HG03103 (cell line): ENCODE data around the gene GPR156.
"Not testable (repeated sequence)": the region's sequence is repeated elsewhere in the genome, so short reads cannot be mapped to it uniquely, and the experiment has no call there.

Experiments used
- ATAC-seq: cut with Tn5 transposase; IDR thresholded peaks from one replicate; pipeline ENCODE4 v1.9.1; 2021; ENCODE audit warnings: low read depth; ENCODE audit not compliant: unreplicated experiment

The GPR156 gene

GRCh38 chr3:120275618-120276017 is 9.4 kb downstream of the GPR156 start:
- ATAC-seq: no peak

- ATAC-seq: no peak
Measured at GRCh38 chr3:120274739-120275167, 10.3 kb downstream of the GPR156 start.

- no peak for ATAC-seq
Measured at GRCh38 chr3:120272286-120272685, 12.7 kb downstream of the GPR156 start.

DNA sequence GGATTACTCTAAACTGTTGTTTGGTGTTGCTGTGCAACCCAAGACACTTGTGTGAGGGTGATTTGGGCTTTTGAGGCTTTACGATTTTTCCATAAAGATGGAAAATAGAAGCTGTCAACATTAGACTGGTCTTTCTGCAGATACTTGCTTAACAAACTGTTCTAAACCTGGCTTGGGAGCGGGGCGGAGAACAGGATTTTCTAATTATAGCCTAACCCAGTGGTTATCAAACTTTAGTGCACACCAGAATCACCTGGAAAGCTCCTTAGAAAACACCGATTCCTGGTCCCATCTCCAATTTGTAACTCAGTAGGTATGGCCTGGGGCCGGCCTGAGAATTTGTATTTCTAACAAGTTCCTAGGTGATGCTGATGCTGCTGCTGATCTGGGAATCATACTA is 19.0 kb downstream of the GPR156 start:
- no peak for ATAC-seq

GRCh38 chr3:120264963-120265362 is 20.1 kb downstream of the GPR156 start:
- no peak for ATAC-seq

GRCh38 chr3:120263792-120264191 is 21.2 kb downstream of the GPR156 start:
- no peak for ATAC-seq

GRCh38 chr3:120258009-120258408 is 27.0 kb downstream of the GPR156 start:
- ATAC-seq: no peak

DNA sequence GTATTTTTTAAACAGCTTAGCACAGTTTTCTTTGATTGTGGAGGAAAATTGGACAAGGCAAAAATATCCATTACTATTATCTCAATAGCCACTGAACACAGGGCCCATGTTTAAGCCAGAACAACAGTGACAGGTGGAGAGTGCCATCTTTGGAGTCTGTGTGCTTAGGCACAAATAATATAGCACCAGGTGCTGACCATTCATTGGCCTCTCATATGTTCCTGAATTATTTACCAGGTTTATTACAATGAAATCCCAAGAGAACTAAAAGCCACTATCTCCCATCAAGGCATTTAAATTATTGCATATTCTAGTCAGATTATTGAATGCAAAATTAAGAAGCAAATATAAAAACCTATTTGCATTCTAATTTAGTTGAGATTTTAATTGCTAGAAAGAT is 39.6 kb downstream of the GPR156 start:
- no peak for ATAC-seq

DNA sequence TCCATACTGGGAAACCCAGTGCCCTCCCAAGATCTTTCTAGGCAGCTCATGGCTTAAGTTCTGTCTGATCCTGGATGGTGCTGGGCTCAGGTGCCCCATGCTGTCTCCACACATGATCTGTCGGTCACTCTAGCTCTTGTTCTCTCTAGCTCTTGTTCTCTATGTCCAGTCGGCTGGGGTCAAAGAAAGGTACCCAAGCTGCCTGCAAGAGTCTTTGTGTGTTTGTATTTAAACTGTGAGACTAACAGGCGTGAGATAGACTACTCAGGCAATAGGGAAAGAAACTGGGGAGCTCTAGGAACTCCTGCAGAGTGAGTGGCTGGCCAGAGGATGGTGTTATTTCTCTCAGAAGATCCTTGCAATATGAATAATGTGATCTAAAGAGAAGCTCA is 40.2 kb downstream of the GPR156 start:
- ATAC-seq: no peak

- ATAC-seq: no peak
Measured at GRCh38 chr3:120239644-120240043, 45.4 kb downstream of the GPR156 start.

- no peak for ATAC-seq
Measured at GRCh38 chr3:120227710-120228347, 57.2 kb downstream of the GPR156 start.

GRCh38 chr3:120224237-120224636 is 60.8 kb downstream of the GPR156 start:
- ATAC-seq: no peak

DNA sequence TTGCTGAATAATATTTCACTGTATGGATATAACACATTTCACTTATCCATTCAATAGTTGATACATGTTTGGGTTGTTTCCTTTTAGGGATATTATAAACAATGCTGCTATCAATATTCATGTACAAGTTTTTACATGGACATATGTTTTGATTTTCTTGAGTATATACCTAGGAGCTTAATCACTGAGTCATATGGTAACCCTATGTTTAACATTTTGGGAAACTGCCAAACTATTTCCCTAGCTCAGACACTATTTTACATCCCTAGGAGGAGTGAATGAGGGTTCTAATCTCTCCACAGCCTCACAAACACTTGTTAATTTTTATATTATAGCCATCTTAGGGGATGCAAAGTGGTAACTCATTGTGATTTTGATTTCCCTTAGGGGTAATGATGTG is 66.0 kb downstream of the GPR156 start:
- ATAC-seq: no peak

DNA sequence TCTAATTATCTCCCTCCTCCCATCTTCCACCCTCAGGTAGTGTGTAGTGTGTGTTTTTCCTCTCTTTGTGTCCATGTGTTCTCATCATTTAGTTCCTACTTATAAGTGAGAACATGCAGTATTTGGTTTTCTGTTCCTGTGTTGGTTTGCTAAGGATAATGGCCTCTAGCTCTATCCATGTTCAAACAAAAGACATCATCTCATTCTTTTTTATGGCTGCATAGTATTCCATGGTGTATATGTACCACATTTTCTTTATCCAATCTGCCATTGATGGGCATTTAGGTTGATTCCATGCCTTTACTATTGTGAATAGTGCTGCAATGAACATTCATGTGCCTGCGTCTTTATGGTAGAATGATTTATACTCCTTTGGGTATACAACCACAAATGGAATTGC is 68.4 kb downstream of the GPR156 start:
- ATAC-seq: not testable (repeated sequence)

DNA sequence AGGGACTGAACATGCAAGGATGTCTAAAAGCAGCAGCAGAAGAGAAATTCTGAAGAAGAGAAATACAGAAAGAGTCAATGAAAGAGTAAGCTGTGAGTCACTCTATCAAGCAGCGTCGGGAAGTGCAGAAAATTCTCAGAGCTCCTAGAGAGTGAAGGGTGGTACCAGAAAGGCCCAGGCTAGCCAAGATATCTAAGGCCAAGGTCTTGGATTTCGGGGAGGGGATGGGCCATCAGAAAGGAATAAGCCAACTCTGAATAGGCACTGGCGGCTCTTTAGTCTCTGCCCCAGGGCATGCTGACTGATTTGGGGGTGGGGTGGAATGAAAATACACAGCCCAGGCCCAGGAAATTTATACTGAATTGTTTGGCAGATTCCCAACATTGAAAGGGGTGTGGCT is 70.8 kb downstream of the GPR156 start:
- ATAC-seq: no peak

DNA sequence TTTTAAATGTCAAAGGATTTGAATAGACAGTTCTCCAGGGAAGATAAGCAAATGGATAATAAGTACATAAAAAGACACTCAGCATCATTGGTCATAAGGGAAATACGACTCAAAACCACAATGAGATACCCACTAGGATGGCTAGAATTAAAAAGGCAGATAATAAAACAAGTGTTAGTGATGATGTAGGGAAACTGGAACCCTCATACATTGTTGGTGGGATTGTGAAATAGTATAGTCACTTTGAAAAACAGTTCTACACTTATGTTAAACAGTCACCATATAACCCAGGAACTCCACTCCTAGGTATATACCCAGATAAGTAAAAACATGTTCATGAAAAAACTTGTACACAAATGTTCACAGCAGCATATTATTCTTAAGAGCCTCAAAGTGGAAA is 72.5 kb downstream of the GPR156 start:
- ATAC-seq: no peak

DNA sequence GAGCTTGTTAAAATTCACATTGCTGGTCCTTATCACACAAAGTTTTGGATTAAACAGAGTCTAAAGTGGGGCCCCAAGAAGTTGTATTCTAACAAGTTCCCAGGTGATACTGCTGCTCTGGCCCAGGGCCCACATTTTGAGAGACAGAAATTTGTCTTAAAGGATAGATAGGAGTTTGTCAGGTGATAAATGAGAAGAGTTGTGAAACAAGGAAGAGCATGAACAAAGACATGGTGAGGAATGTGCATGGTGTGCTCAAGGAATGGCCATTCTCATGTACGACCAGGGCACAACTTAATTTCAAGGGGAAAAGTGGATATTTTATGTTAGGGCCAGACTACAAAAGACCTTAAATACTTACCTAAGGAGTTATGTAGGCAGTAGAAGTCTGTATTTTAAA is 75.6 kb downstream of the GPR156 start:
- ATAC-seq: no peak

DNA sequence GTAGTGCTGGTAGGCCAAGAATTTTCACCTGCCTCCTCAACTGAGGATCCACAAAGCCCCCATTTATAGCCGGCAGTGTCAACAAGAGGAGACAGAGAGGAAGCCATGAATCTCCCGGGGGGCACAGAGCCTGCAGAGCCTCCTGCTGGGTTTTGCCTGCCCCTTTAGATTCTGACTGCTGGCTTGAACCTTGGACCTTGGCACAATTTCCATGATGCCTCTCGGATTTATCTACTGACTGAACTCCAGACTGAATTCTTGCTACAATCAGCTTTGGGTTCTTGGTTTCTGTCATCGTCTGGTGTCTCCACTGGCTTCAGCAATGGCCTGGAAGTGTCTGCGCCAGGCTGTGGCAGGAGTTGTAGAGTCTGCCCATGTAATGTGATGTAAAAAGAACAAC is 80.7 kb downstream of the GPR156 start:
- no peak for ATAC-seq

GRCh38 chr3:120203621-120204020 is 81.4 kb downstream of the GPR156 start:
- ATAC-seq: no peak

DNA sequence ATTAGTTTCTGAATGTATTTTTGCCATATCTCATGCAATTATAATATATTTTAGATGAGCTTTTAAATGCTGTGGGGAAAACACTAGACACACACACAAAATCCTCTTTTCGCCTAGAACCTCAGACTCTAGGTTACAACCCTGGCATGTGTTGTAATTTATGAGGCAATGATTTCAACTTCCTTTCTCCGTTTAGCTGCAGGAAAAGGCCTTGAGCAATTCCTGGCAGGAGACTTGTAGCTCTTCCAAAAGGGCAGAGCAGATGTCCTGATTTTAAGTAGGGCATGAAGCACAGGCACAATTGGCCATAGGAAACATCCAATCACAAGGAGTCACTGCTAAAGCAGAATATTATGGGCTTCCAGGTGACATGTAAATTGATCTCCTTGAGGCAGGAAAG is 82.0 kb downstream of the GPR156 start:
- no peak for ATAC-seq

DNA sequence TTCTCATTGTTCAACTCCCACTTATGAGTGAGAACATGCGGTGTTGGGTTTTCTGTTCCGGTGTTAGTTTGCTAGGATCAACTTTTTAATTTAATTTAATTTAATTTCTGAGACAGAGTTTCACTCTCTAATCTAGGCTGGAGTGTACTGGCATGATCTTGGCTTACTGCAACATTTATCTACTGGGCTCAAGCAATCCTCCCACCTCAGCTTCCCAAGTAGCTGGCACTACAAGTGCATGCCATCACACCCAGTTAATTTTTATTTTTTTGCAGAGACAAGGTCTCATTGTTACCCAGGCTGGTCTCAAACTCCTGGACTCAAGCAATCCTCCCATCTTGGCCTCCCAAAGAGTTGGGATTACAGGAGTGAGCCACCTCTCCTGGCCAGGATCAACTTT is 82.7 kb downstream of the GPR156 start:
- ATAC-seq: no peak

DNA sequence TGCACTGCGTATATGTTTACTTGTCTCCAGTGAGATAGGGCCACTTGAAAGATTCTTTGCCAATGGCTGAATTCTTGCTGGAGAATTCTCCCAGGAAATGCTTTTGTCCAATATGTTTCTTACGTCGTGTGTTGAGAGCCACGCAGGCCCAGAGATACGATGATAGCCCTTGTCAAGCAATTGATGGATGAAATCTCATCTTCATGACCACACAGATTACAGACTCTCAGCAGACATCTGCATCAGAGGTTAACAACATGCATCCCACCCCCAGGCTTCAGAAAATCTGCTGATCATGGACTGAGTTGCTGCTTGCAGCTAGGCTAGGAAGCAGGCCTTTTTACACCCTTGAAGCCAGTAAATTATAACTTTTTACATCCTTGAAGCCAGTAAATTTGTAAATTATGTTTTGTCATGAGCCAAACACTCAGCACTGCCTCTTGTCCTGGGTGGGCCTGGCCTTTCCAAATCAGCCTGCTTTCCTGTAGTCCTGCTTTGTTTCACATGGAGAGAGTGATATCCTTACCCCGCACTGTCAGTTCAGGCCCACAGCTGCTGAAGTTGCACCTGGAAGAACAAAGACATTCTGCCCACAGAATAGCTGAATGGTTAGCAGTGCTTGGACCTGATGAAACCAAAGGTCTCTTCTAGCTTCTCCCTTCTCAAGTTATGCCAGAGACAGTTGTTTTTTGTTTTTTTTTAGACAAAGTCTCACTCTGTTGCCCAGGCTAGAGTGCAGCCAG is 84.4 kb downstream of the GPR156 start:
- ATAC-seq: no peak
